Limb (tissue), 2 donors: ENCODE data around the gene PSEN2.
"Not testable (repeated sequence)": the region's sequence is repeated elsewhere in the genome, so short reads cannot be mapped to it uniquely, and the experiment has no call there.

ENCODE experiments used
- DNase-seq, 2 donors: peaks; one replicate each; pipeline ENCODE4 v3.0.0-alpha.2; 2016; ENCODE audit errors: extremely low spot score in 2 of 2

The PSEN2 gene

GRCh38 chr1:226870401-226871279, at the start of gene PSEN2:
Gene PSEN2 (plus strand): TSS chr1:226870616. CDS start chr1:226881908, 11,292 bp downstream.
- peak; percentile 33 to 78 for DNase-seq

GRCh38 chr1:226820941-226821718, 49.3 kb upstream of the PSEN2 start:
- DNase-seq: peak; percentile 67 to 84

DNA sequence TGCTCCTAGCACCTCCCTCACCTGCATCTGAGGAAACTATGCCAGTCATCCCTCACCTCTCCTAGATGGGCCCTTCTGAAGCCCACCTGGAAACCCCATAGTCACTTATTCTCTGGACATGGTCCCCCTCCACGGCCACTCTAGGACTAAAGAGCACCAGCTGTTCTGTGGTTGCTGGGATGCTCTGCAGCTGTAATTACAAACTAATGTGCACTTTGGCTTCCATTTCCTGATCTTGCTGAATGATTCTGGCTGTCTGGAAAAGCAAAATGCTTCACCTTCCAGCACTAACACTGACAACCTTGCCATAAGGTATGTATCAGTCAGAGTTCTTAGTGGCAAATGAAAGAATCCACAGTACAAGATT, 48.7 kb upstream of the PSEN2 start:
- peak in 1 of 2 donors; percentile 51 for DNase-seq

DNA sequence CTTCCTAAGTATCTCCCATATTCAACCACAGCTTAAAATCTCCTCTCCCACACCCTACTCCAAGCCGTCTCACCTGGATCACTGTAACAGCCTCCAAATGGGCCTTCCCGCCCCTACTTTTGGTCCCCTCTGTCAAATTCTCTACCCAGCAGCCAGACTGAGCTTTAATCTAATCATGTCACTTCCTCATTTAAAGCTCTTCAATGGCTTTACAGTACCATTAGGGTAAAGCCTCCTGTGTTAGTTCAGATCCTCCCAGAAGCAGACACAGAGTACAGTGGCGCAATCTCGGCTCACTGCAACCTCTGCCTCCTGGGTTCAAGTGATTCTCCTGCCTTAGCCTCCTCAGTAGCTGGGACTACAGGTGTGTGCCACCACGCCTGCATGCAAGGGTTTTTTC, 46.8 kb upstream of the PSEN2 start:
- no peak for DNase-seq

DNA sequence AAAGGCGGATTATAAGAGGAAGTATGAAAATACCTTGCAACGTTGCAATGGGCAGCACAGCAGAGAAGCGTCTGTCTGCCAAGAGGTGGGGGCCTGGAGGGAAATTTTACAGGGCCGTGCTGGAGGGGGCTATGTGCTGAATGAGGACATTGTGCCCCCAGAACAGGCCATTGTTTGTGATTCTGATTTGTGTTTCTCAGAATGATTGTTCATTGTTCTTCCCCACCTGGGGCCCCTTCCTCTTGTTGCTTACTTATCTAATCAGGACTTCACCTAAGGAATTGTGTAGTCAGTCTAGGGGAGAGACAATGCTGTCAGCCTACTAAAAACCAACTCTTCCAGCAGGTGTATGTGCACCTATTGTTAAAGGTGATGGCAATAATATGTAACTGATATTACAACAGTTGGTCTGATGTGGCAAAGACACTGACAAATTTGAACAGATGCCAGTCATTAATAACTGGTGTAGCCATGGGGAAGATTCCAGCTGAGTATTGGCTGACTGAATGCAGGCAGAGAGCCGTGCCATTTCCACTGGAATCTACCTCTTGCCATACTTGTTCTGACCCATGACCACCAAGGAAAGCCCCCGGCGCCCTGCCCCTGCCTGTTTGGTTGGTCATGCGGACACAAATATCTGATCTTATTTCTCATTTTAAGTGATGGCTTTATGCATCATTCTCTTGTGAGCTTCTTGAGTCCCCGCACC, 45.2 kb upstream of the PSEN2 start:
- no peak for DNase-seq

GRCh38 chr1:226825746-226826100, 44.7 kb upstream of the PSEN2 start:
- DNase-seq: no peak

DNA sequence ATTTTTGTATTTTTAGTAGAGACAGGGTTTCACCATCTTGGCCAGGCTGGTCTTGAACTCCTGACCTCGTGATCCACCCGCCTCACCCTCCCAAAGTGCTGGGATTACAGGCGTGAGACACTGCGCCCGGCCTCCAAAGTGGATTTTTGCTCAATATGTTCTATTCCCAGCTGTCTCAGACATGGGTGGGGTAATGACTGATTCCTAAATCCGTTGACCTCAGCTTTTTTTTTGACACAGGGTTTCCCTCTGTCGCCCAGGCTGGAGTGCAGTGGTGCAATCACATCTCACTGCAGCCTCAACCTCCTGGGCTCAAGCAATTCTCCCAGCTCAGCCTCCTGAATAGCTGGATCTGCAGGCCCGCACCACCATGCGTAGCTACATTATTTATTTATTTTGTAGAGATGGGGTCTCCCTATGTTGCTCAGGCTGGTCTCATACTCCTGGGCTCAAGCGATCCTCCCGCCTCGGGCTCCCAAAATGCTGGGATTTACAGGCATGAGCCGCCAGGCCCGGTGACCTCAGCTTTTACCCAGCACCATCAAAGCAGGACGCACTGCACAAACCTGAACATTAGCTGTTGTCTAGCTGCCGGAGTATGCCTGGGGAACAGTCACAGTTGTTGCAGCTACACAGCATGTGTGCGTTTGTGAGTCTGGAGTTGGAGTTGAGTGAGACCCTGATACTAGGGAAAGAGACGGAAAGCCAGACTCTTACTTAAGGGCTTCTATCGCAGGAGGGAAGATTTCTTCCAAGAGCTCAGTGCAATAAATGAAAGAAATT, 43.7 kb upstream of the PSEN2 start:
- no peak for DNase-seq

DNA sequence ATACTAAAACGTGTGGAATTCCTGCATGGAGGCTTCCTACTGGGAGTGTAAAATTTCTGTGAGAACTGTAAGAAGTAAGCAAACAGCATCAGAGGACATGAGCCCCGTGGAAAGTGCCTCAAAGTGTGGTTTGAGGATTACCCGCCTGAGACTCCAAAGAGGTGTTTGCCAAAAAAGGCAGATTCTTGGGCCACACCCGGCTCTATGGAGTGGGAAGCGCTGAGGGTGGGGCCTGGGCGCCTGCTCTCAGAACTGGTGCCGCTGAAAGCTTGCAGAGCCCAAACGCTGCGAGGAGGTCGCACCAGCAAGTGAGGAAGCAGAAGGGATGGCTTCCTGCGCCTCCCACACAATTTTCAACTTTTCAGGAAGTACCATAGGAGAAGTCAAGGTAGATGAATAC, 43.0 kb upstream of the PSEN2 start:
- DNase-seq: peak; percentile 42 to 50

DNA sequence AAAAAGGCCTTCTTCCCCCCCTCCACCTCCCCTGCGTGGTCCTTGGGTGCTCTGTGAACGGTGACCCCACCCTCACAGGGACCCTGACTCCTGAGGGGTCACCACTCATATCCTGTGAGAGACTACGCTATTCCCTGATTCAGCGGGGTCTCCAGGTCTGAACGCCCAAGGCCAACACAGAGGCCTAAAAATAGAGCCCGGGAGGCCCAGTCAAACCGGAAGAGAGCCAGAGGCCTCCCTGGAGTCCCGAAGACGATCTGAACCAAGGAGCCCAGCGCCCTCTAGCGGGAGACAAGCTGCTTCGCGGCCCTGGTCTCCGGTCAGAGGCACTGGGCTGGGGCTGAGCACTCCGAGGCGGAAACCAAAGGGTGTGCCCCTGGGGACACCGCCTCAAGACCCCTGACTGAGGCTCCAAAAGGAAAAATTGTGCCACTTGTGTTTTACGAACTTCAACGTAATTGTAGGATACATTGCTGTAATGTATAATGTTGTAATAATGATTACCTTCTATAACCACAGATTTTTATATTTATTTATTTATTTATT, 42.4 kb upstream of the PSEN2 start:
- peak; percentile 94 for DNase-seq

GRCh38 chr1:226829105-226829504, 41.3 kb upstream of the PSEN2 start:
- DNase-seq: no peak

DNA sequence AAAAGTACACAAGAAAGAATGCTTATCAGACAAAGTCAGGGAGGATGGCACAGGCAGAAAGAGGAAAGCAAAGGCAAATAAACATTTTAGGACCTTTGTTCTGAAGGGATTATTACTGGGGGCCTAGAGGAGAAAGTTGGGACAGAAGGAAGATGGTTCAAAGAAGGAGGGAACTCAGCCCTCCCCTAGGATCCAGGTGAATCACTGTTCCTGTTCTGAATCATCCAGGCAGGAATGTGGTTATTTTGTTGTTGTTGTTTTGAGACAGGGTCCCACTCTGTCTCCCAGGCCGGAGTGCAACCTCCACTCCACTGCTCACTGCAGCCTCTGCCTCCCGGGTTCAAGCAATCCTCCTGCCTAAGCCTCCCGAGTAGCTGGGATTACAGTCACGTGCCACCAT, 38.5 kb upstream of the PSEN2 start:
- DNase-seq: no peak

- DNase-seq: no peak
Observed at GRCh38 chr1:226832613-226833012, 37.8 kb upstream of the PSEN2 start.

- DNase-seq: not testable (repeated sequence)
Observed at GRCh38 chr1:226834179-226834578, 36.2 kb upstream of the PSEN2 start.

GRCh38 chr1:226835396-226835795, 35.0 kb upstream of the PSEN2 start:
- DNase-seq: not testable (repeated sequence)

GRCh38 chr1:226837966-226838365, 32.5 kb upstream of the PSEN2 start:
- DNase-seq: not testable (repeated sequence)

GRCh38 chr1:226838456-226838855, 32.0 kb upstream of the PSEN2 start:
- no peak for DNase-seq

DNA sequence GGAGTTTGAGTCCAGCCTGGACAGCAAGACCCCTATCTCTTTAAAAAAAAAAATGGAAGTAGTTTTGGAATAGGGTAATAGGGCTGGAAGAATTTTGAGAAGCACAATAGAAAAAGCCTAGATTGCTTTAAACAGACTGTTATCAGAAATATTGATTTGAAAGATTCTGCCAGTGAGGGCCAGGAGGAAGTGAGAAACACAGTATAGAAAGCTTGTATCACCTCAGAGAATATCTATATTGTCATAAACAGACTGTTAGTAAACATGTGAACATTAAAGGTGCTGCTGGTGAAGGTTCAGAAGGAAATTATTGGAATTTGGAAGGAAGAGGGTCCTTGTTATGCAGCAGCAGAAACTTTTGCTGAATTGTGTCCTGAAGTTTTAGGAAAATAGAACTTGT, 24.8 kb upstream of the PSEN2 start:
- no peak for DNase-seq

GRCh38 chr1:226846786-226847185, 23.6 kb upstream of the PSEN2 start:
- no peak for DNase-seq

DNA sequence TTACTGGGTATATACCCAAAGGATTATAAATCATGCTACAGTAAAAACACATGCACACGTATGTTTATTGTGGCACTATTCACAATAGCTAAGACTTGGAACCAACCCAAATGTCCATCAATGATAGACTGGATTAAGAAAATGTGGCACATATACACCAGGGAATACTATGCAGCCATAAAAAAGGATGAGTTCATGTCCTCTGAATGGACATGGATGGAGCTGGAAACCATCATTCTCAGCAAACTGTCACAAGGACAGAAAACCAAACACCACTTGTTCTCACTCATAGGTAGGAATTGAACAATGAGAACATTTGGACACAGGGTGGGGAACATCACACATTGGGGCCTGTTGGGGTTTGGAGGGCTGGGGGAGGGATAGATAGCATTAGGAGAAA, 15.9 kb upstream of the PSEN2 start:
- DNase-seq: not testable (repeated sequence)

DNA sequence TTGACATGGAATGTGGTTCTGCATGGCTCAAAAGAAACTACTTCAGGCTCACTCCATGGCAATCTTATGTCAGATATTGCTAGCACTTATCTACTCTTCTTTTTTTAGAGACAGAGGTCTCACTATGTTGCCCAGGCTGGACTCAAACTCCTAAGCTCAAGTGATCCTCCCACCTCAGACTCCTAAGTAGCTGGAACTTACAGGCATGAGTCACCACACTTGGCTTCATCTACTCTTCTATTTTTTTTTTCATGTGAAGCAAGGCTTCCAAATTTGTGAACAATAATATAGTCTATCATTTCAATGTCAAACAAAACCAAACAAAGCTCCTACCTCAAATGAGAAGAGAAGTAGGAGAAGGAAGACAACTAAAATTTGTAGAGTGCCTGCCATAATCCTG, 7.5 kb upstream of the PSEN2 start:
- no peak for DNase-seq

DNA sequence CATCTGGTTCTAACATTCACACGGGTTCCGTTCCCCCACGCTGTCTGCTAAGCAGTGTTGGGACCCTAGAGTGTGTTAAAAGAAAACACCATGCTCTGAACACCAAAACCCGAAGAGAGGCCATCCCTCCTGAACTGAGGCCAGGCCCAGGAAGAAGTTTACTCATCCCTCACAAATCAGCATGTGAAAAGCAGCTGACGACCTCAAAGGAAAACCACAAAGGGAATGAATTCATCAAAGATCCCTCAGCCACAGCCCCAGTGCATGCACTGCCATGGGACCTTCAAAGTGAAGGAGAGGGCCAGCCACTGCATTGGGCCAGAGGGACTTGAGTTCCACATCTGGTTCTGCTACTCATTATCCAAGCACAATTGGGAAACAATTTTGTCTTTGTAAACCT, 7.0 kb upstream of the PSEN2 start:
- no peak for DNase-seq
